ENCODE measurements around the gene ODF2.

- TF ChIP-seq POLR2AphosphoS5 (IDR thresholded peaks at IDR 0.05; ENCODE audit: low read length), result no peak
- peak in 1 of 3 experiments; percentile 31; a peak in 1 of 6 replicates for TF ChIP-seq CTCF (IDR thresholded peaks at IDR 0.05 in 2 of 3, conservative IDR thresholded peaks at IDR 0.05 in 1 of 3; ENCODE audit: control insufficient read depth in 2 of 3, extremely low read depth in 1 of 3, insufficient read depth in 1 of 3, low read depth in 3 of 3, low read length in 3 of 3)
- TF ChIP-seq MYC (IDR thresholded peaks at IDR 0.05; ENCODE audit: insufficient read depth, insufficient read length, insufficient replicate concordance, low read length, severe bottlenecking), result no peak
- TF ChIP-seq TARDBP (IDR thresholded peaks at IDR 0.05; ENCODE audit: borderline replicate concordance), result no peak
- no peak for TF ChIP-seq SIN3A (IDR thresholded peaks at IDR 0.05; ENCODE audit: low read depth, low read length)
- TF ChIP-seq E2F8 (IDR thresholded peaks at IDR 0.05; ENCODE audit: low read depth, partially characterized antibody), result no peak
- no peak for TF ChIP-seq SMC3 (IDR thresholded peaks at IDR 0.05; ENCODE audit: borderline replicate concordance, low read length)
- no peak for TF ChIP-seq RAD21 (IDR thresholded peaks at IDR 0.05; ENCODE audit: insufficient read depth, low read depth, low read length)
- no peak for TF ChIP-seq POU2F2 (IDR thresholded peaks at IDR 0.05; ENCODE audit: borderline replicate concordance, low read depth, low read length)
- no peak for TF ChIP-seq HCFC1 (IDR thresholded peaks at IDR 0.05; ENCODE audit: low read length)
- TF ChIP-seq TCF7 (IDR thresholded peaks at IDR 0.05; ENCODE audit: borderline replicate concordance), result no peak
- no peak for TF ChIP-seq CEBPB (IDR thresholded peaks at IDR 0.05; ENCODE audit: borderline replicate concordance in 1 of 2, low read depth in 2 of 2, low read length in 2 of 2)
- TF ChIP-seq ASH2L (IDR thresholded peaks at IDR 0.05; ENCODE audit: borderline replicate concordance, low read depth), result no peak
These were observed 42.2 kb downstream of the ODF2 start for GRCh38 chr9:128497824-128498610.
